HCT116 (cell line): ENCODE data around the gene C6orf47. TPM values are rescaled to one million over a fixed set of nuclear protein-coding genes. Genes with fewer than 3 reads are reported as not detected.

Source experiments
- ATAC-seq: fragments of 200-7000 bp; cut with Tn5 transposase; 2 replicates; pipeline ENCODE4 v1.9.1; 2020; ENCODE audit warnings: mild to moderate bottlenecking, moderate library complexity
- BruUV-seq: library from RNA; stranded (reverse); fragments of 400-500 nt; replicated peaks from 2 replicates; lab custom pipeline; 2021; lab: Mats Ljungman, UMichigan
- CTCF ChIA-PET: fragments of 300-600 bp; sonication (Branson Sonifier 250); formaldehyde crosslinking; loops from one replicate; lab custom pipeline; 2021; ENCODE audit warnings: antibody characterized with exemption; lab: Charles Lee
- POLR2A ChIA-PET: fragments of 300-600, 350-600 bp; sonication (Branson Sonifier 250); formaldehyde crosslinking; loops from one replicate; lab custom pipeline; 2021; ENCODE audit warnings: antibody characterized with exemption; lab: Charles Lee
- RAD21 ChIA-PET, 2 experiments: fragments of 300-600 bp; sonication (Branson Sonifier 250); formaldehyde crosslinking; loops; one replicate each; lab custom pipeline; 2023; ENCODE audit warnings: low total read pairs in 2 of 2; ENCODE audit not compliant: uncharacterized antibody in 2 of 2, unreplicated experiment in 2 of 2, low non-redundant PET in 1 of 2; lab: Charles Lee
- DNase-seq: peaks from one replicate; pipeline ENCODE4 v3.0.0-alpha.2; 2010; ENCODE audit warnings: low read depth, low spot score
- H2AFZ ChIP-seq: fragments of 200-600 bp; shearing (Covaris generic), sonication (generic); 2 replicates; pipeline ENCODE4 v1.6.1; 2017; ENCODE audit warnings: low read depth, mixed run types, mixed read lengths, antibody characterized with exemption, low read length; ENCODE audit not compliant: poor library complexity, severe bottlenecking
- H3K27ac ChIP-seq: 2 replicates; pipeline ENCODE4 v1.5.1; 2012; ENCODE audit warnings: low read depth, low read length
- H3K27me3 ChIP-seq: fragments of 200-600 bp; sonication (generic); 2 replicates; pipeline ENCODE4 v1.6.1; 2016; ENCODE audit warnings: mixed run types, low read length, mixed read lengths; ENCODE audit not compliant: insufficient read depth
- H3K36me3 ChIP-seq, 2 experiments: fragments of 200-500 bp in 1 of 2; fragments of 200-600 bp in 1 of 2; sonication (Bioruptor generic) in 1 of 2; sonication (generic) in 1 of 2; 2 replicates each; pipeline versions ENCODE4 v1.5.1 to v1.6.1; 2014 to 2016; ENCODE audit warnings: low read length in 2 of 2, inconsistent platforms in 1 of 2, mixed read lengths in 1 of 2, mixed run types in 1 of 2; ENCODE audit not compliant: insufficient read depth in 2 of 2, control insufficient read depth in 1 of 2
- H3K4me1 ChIP-seq, 2 experiments: fragments of 200-600 bp in 1 of 2; sonication (generic) in 1 of 2; 2 replicates each; pipeline versions ENCODE4 v1.5.1 to v1.6.1; 2012 to 2017; ENCODE audit warnings: low read length in 2 of 2, inconsistent platforms in 1 of 2, mild to moderate bottlenecking in 1 of 2, mixed read lengths in 1 of 2, mixed run types in 1 of 2, moderate library complexity in 1 of 2; ENCODE audit not compliant: insufficient read depth in 2 of 2, control insufficient read depth in 1 of 2
- H3K4me2 ChIP-seq: fragments of 200-600 bp; sonication (generic); 2 replicates; pipeline ENCODE4 v1.6.1; 2017; ENCODE audit warnings: mixed run types, low read length, mixed read lengths
- H3K4me3 ChIP-seq, 2 experiments: fragments of 200-600 bp in 1 of 2; sonication (generic) in 1 of 2; replicated peaks in 1 of 2; 2 replicates each; pipeline ENCODE4 v1.5.1; 2011 to 2016; ENCODE audit warnings: low read length in 2 of 2, control low read depth in 1 of 2, low read depth in 1 of 2, mild to moderate bottlenecking in 1 of 2, mixed read lengths in 1 of 2, mixed run types in 1 of 2
- H3K79me2 ChIP-seq: fragments of 200-600 bp; sonication (generic); 2 replicates; pipeline ENCODE4 v1.6.1; 2017; ENCODE audit warnings: mild to moderate bottlenecking, mixed run types, low read length, moderate library complexity, mixed read lengths; ENCODE audit not compliant: insufficient read depth
- H3K9ac ChIP-seq: fragments of 200-600 bp; sonication (generic); 2 replicates; pipeline ENCODE4 v1.6.1; 2016; ENCODE audit warnings: low read length, mixed read lengths
- H3K9me2 ChIP-seq: fragments of 200-600 bp; sonication (generic), shearing (Covaris generic); 2 replicates; pipeline ENCODE4 v1.6.1; 2017; ENCODE audit warnings: mixed run types, mild to moderate bottlenecking, moderate library complexity; ENCODE audit not compliant: insufficient read depth
- H3K9me3 ChIP-seq, 2 experiments: fragments of 200-500 bp in 1 of 2; fragments of 200-600 bp in 1 of 2; sonication (Bioruptor generic) in 1 of 2; sonication (generic) in 1 of 2; 2 replicates each; pipeline ENCODE4 v1.6.1; 2014 to 2017; ENCODE audit warnings: low read length in 2 of 2, mixed read lengths in 2 of 2, inconsistent platforms in 1 of 2, low read depth in 1 of 2, mild to moderate bottlenecking in 1 of 2, mixed run types in 1 of 2, moderate library complexity in 1 of 2; ENCODE audit not compliant: control insufficient read depth in 1 of 2, insufficient read depth in 1 of 2
- H4K20me1 ChIP-seq: fragments of 200-600 bp; sonication (generic), shearing (Covaris generic); 2 replicates; pipeline ENCODE4 v1.6.1; 2017; ENCODE audit warnings: mixed run types, mild to moderate bottlenecking, moderate library complexity; ENCODE audit not compliant: insufficient read depth
- ATF3 ChIP-seq: IDR thresholded peaks from 2 replicates; pipeline ENCODE4 v1.6.1; 2012
- CBX3 ChIP-seq: IDR thresholded peaks from 2 replicates; pipeline ENCODE4 v1.6.1; 2012; ENCODE audit warnings: low read depth
- CEBPB ChIP-seq: IDR thresholded peaks from 2 replicates; pipeline ENCODE4 v1.6.1; 2012; ENCODE audit warnings: low read depth
- CTCF ChIP-seq, 3 experiments: fragments of 200-600 bp in 1 of 3; sonication (generic) in 1 of 3; IDR thresholded peaks in 2 of 3; conservative IDR thresholded peaks in 1 of 3; 2 replicates each; pipeline ENCODE4 v1.5.1; 2012 to 2017; ENCODE audit warnings: low read depth in 2 of 3, low read length in 2 of 3, antibody characterized with exemption in 1 of 3, borderline replicate concordance in 1 of 3, control low read depth in 1 of 3, mild to moderate bottlenecking in 1 of 3, mixed read lengths in 1 of 3, mixed run types in 1 of 3, moderate library complexity in 1 of 3; ENCODE audit not compliant: insufficient read depth in 1 of 3
- EGR1 ChIP-seq: IDR thresholded peaks from 2 replicates; pipeline ENCODE4 v1.6.1; 2012; ENCODE audit warnings: low read depth
- ELF1 ChIP-seq: IDR thresholded peaks from 2 replicates; pipeline ENCODE4 v1.6.1; 2012; ENCODE audit warnings: low read depth, borderline replicate concordance
- EZH2 ChIP-seq: fragments of 200-600 bp; sonication (generic); IDR thresholded peaks from 2 replicates; pipeline ENCODE4 v1.6.1; 2017; ENCODE audit warnings: antibody characterized with exemption, mixed run types
- FOSL1 ChIP-seq: IDR thresholded peaks from 2 replicates; pipeline ENCODE4 v1.6.1; 2012; ENCODE audit warnings: low read depth
- MAX ChIP-seq: IDR thresholded peaks from 2 replicates; pipeline ENCODE4 v1.6.1; 2012
- POLR2A ChIP-seq: IDR thresholded peaks from 2 replicates; pipeline ENCODE4 v1.7.0; 2011; ENCODE audit warnings: borderline replicate concordance; ENCODE audit not compliant: insufficient read depth, insufficient read length; ENCODE audit errors: extremely low read depth
- POLR2AphosphoS5 ChIP-seq: IDR thresholded peaks from 2 replicates; pipeline ENCODE4 v1.6.1; 2011; ENCODE audit warnings: mild to moderate bottlenecking, low read depth, low read length, moderate library complexity
- SIN3A ChIP-seq: IDR thresholded peaks from 2 replicates; pipeline ENCODE4 v1.6.1; 2012; ENCODE audit warnings: low read depth
- SRF ChIP-seq: IDR thresholded peaks from 2 replicates; pipeline ENCODE4 v1.6.1; 2012; ENCODE audit warnings: low read depth
- TCF7L2 ChIP-seq: IDR thresholded peaks from 2 replicates; pipeline ENCODE4 v1.7.0; 2011; ENCODE audit warnings: borderline replicate concordance, inconsistent platforms; ENCODE audit not compliant: insufficient read depth, insufficient read length; ENCODE audit errors: extremely low read depth
- ZBTB33 ChIP-seq: IDR thresholded peaks from 2 replicates; pipeline ENCODE4 v1.6.1; 2011; ENCODE audit warnings: mild to moderate bottlenecking, low read length, moderate library complexity; ENCODE audit not compliant: insufficient replicate concordance; ENCODE audit errors: extremely low read depth
- ZFX ChIP-seq: fragments of 450-650 bp; IDR thresholded peaks from 2 replicates; pipeline ENCODE4 v1.6.1; 2017
- ZNF274 ChIP-seq: fragments of 200-500 bp; sonication (Bioruptor generic); IDR thresholded peaks from 2 replicates; pipeline ENCODE4 v1.6.1; 2014; ENCODE audit warnings: mild to moderate bottlenecking, low read depth, low read length, inconsistent platforms
- intact Hi-C: fragments of 100-400 bp; cut with micrococcal nuclease; formaldehyde crosslinking; loops from 2 replicates; pipeline ENCODE4 v1.10.0; 2022
- total RNA-seq: library from RNA; stranded (reverse); gene quantifications from one replicate; pipeline ENCODE4 v1.2.1, GENCODE V29; 2021; ENCODE audit not compliant: unreplicated experiment

Gene C6orf47
- total RNA-seq, 1 experiment from 2014 or later = 13.4 TPM

GRCh38 chr6:31614075-31614619 lies 46.4 kb downstream of the C6orf47 start (continued):
- TF ChIP-seq ZBTB33 (no peak), POLR2A (no peak), EZH2 (no peak)

GRCh38 chr6:31610968-31611367 lies 49.6 kb downstream of the C6orf47 start:
- RAD21 ChIA-PET = no interaction called here
- no peak overlapping the region for H3K27ac ChIP-seq
- intact Hi-C loops = no loop called here
- no peak overlapping the region for H3K4me3 ChIP-seq
- H3K4me2 ChIP-seq = no peak overlapping the region
- CTCF ChIA-PET = interaction anchor here (1.1 kb wide), 1 partner anchor 12 kb away, joined by 6 read pairs; no protein-coding TSS in a partner anchor
- ATAC-seq (no peak), DNase-seq (no peak)
- H3K36me3 ChIP-seq = no peaks in the 10 kb centered on the region
- TF ChIP-seq SIN3A (no peak), ATF3 (no peak), ZFX (no peak), ZNF274 (no peak), FOSL1 (no peak), ELF1 (no peak), CBX3 (no peak), POLR2AphosphoS5 (no peak), EGR1 (no peak), POLR2A (no peak), SRF (no peak), CEBPB (no peak), TCF7L2 (no peak), MAX (no peak), CTCF (IDR thresholded peaks at IDR 0.05 in 2 of 3, conservative IDR thresholded peaks at IDR 0.05 in 1 of 3; ENCODE audit: borderline replicate concordance in 1 of 3, insufficient read depth in 1 of 3, low read depth in 2 of 3, low read length in 2 of 3) (no peak)
- no peaks in the 10 kb centered on the region for H3K4me1 ChIP-seq
- no peaks in the 10 kb centered on the region for H4K20me1 ChIP-seq
- POLR2A ChIA-PET = no interaction called here
- no peaks in the 10 kb centered on the region for H3K79me2 ChIP-seq
- no peaks in the 10 kb centered on the region for H3K27me3 ChIP-seq
- no peaks in the 10 kb centered on the region for H3K9me2 ChIP-seq
- no peaks in the 10 kb centered on the region for H3K9me3 ChIP-seq
- H3K9ac ChIP-seq = no peak overlapping the region
- no TSS peak for BruUV-seq
- H2AFZ ChIP-seq = no peak overlapping the region
